Lung (tissue), 12 donors: ENCODE data around the gene UBE2B. TPM values are rescaled to one million over a fixed set of nuclear protein-coding genes. Genes with fewer than 3 reads are reported as not detected.

Source experiments
- ATAC-seq: fragments of 200-7000 bp; cut with Tn5 transposase; one replicate; pipeline ENCODE4 v1.9.1; 2020; ENCODE audit warnings: moderate number of reproducible peaks; ENCODE audit not compliant: insufficient read depth, low FRiP score
- DNase-seq, 3 donors: peaks; one replicate each; pipeline ENCODE4 v3.0.0-alpha.2; 2013 to 2017
- H3K27ac ChIP-seq, 2 donors: one replicate each; pipeline ENCODE4 v1.5.1; 2013; ENCODE audit warnings: mild to moderate bottlenecking in 2 of 2, moderate library complexity in 2 of 2, control low read depth in 1 of 2, inconsistent platforms in 1 of 2, low read depth in 1 of 2, low read length in 1 of 2
- H3K27me3 ChIP-seq, 3 donors: one replicate each; pipeline ENCODE4 v1.5.1; 2013; ENCODE audit warnings: low read length in 2 of 3; ENCODE audit not compliant: control insufficient read depth in 3 of 3, insufficient read depth in 3 of 3
- H3K36me3 ChIP-seq, 4 donors: one replicate each; pipeline ENCODE4 v1.5.1; 2013; ENCODE audit warnings: low read length in 4 of 4, mild to moderate bottlenecking in 1 of 4, moderate library complexity in 1 of 4; ENCODE audit not compliant: control insufficient read depth in 4 of 4, insufficient read depth in 4 of 4
- H3K4me1 ChIP-seq, 5 donors: one replicate each; pipeline ENCODE4 v1.5.1; 2013; ENCODE audit warnings: low read length in 5 of 5, mild to moderate bottlenecking in 2 of 5, moderate library complexity in 1 of 5; ENCODE audit not compliant: control insufficient read depth in 5 of 5, insufficient read depth in 5 of 5
- H3K4me3 ChIP-seq: one replicate; pipeline ENCODE4 v1.5.1; 2013; ENCODE audit warnings: mild to moderate bottlenecking, control low read depth, moderate library complexity
- H3K9ac ChIP-seq, 2 donors: one replicate each; pipeline ENCODE4 v1.5.1; 2013; ENCODE audit warnings: low read length in 2 of 2, control low read depth in 1 of 2; ENCODE audit not compliant: insufficient read depth in 1 of 2
- H3K9me3 ChIP-seq, 4 donors: one replicate each; pipeline ENCODE4 v1.5.1; 2013; ENCODE audit warnings: low read length in 3 of 4, mild to moderate bottlenecking in 1 of 4, moderate library complexity in 1 of 4; ENCODE audit not compliant: control insufficient read depth in 4 of 4, insufficient read depth in 3 of 4
- WGBS, 2 donors: extraction: QIAGEN DNeasy Blood & Tissue Kit; methylation state at CpG; one replicate each; pipeline ENCODE4 v1.1.7; 2013; 5-methylcytosine and 5-hydroxymethylcytosine counted together
- polyA plus RNA-seq, 2 donors: library from polyadenylated mRNA; stranded (reverse); fragments of 200-250 nt; gene quantifications; one replicate each; pipeline ENCODE4 v1.2.1, GENCODE V29; 2013
- total RNA-seq, 2 donors: library from RNA; depleted of rRNA in 1 of 2; stranded (reverse); fragments of >200 nt in 1 of 2; gene quantifications; one replicate each; pipeline ENCODE4 v1.2.1, GENCODE V29; 2014 to 2021
- TF ChIP-seq, protein P1 (sequence below): IDR thresholded peaks from 2 replicates; pipeline ENCODE4 v1.5.1; 2012; ENCODE audit warnings: mild to moderate bottlenecking; ENCODE audit errors: control extremely low read depth, extremely low read depth
- donor health status: control.
- donor health status: control.
- donor health status: Bipolar disorder and iron deficiency.
- donor health status: healthy.
- donor health status: DM: yes; HTN: yes; CAD: no.

The UBE2B gene
- total and polyA plus RNA-seq, 4 donors, result 75.1 to 119 (median 100) TPM

DNA sequence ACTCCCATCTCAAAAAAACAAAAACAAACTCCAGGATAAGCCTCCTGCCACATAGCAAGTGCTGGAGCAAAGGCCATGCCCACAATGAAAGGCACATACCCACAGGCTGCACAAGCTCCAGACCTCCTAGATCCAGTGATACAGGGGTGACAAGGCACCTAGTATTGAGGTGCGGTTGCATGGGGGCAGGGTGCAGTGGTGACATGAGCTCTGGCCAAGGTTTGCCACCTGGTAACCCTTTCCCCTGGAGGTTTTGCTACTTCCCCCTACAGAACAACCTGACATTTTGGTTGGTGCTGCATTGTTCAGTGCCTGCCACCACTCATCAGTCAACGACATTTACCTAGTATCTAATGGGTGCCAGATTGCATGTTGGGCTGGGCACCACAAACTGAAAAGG is 25.8 kb downstream of the UBE2B start:
- DNase-seq, result no peak
- TF ChIP-seq, protein P1, sequence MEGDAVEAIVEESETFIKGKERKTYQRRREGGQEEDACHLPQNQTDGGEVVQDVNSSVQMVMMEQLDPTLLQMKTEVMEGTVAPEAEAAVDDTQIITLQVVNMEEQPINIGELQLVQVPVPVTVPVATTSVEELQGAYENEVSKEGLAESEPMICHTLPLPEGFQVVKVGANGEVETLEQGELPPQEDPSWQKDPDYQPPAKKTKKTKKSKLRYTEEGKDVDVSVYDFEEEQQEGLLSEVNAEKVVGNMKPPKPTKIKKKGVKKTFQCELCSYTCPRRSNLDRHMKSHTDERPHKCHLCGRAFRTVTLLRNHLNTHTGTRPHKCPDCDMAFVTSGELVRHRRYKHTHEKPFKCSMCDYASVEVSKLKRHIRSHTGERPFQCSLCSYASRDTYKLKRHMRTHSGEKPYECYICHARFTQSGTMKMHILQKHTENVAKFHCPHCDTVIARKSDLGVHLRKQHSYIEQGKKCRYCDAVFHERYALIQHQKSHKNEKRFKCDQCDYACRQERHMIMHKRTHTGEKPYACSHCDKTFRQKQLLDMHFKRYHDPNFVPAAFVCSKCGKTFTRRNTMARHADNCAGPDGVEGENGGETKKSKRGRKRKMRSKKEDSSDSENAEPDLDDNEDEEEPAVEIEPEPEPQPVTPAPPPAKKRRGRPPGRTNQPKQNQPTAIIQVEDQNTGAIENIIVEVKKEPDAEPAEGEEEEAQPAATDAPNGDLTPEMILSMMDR, result no peak
- H3K9ac ChIP-seq, result no peak overlapping the region
- H3K27me3 ChIP-seq, result no peaks in the 10 kb centered on the region
- no peak overlapping the region for H3K27ac ChIP-seq
- peaks cover 20 to 39% (median 27%) of the 10 kb centered on the region in 4 donors for H3K36me3 ChIP-seq
- no peaks in the 10 kb centered on the region for H3K9me3 ChIP-seq
- no peak overlapping the region for H3K4me3 ChIP-seq
- no peak for ATAC-seq
- WGBS, 2 donors, result 87 to 93% methylated on average over 2 of the region's 2 CpGs
- H3K4me1 ChIP-seq, result no peaks in the 10 kb centered on the region

DNA sequence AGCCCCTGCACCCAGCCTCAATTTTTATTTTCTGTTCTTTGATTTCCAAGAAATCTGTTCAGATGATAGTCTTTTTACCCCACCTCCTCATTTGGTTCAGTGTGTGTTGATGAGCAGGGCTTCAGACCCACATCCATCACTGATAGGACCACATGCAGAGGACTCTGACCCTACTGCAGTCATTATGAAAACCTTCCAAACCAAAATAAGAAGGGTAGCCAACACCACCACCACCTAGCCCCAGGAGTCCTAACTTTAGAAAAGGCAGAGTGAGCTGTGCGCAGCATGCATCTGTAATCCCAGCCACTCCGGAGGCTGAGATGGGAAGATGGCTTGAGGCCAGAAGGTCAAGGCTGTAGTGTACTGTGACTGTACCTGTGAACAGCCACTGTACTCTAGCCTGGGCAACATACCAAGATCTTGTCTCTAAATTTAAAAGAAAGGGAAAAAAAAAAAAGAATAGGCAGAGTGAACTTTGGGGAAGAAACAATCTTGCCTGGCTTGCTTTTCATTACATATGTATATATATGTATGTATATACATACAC is 27.3 kb downstream of the UBE2B start:
- ATAC-seq (no peak), DNase-seq (no peak)
- TF ChIP-seq, protein P1, result no peak
- H3K4me3 ChIP-seq, result no peak overlapping the region
- no peaks in the 10 kb centered on the region for H3K9me3 ChIP-seq
- no peak overlapping the region for H3K27ac ChIP-seq
- H3K4me1 ChIP-seq, result no peaks in the 10 kb centered on the region
- peaks cover 14 to 30% (median 23%) of the 10 kb centered on the region in 4 donors for H3K36me3 ChIP-seq
- no peak overlapping the region for H3K9ac ChIP-seq
- no peaks in the 10 kb centered on the region for H3K27me3 ChIP-seq
- WGBS, 2 donors, result 92 to 96% methylated on average over 2 of the region's 2 CpGs

DNA sequence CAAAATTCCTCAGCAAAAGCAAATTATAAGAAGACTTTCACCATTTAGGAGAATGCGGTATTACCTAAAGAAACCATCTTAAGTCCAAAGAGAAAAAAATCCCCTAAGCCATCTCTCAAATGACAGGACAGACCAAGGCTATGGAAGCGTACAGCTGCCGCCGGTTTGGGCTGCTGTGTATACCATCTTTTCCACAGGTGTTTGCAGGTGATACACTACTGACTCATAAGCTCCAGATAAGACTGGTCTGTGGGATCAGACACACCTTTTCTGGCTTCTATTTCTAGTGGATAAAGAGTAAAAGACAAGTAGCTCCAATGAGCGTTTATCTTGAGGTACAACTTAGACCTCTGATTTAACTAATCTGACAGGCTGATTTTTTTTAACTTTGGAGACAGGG is 32.6 kb downstream of the UBE2B start:
- H3K4me3 ChIP-seq, result no peak overlapping the region
- peaks cover 4 to 11% (median 6%) of the 10 kb centered on the region in 4 donors for H3K36me3 ChIP-seq
- H3K27me3 ChIP-seq, result no peaks in the 10 kb centered on the region
- ATAC-seq (no peak), DNase-seq (no peak)
- 96% methylated on average over 5 of the region's 5 CpGs for WGBS, 2 donors
- TF ChIP-seq, protein P1, result no peak
- H3K4me1 ChIP-seq, result no peaks in the 10 kb centered on the region
- no peak overlapping the region for H3K9ac ChIP-seq
- no peaks in the 10 kb centered on the region for H3K9me3 ChIP-seq
- H3K27ac ChIP-seq, result no peak overlapping the region

DNA sequence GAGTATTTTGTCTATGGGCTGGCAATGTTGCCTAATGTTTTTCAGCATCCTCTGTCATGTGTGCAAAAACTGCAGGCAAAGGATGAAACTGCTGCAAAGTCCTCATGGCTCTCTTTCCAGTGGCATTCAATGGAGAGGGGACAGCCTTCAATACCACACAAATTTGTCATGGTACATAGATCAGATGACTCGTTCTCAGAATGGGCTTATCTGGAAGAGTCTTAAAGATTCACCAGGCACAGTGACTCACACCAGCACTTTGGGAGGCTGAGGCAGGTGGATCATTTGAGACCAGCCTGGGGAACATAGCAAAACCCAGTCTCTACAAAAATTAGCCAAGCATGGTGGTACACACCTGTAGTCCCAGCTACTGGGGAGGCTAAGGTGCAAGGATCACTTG is 35.0 kb downstream of the UBE2B start:
- peaks cover 2 to 11% (median 4%) of the 10 kb centered on the region in 4 donors for H3K36me3 ChIP-seq
- ATAC-seq (no peak), DNase-seq (no peak)
- H3K4me3 ChIP-seq, result no peak overlapping the region
- no peaks in the 10 kb centered on the region for H3K27me3 ChIP-seq
- H3K9me3 ChIP-seq, result no peaks in the 10 kb centered on the region
- H3K4me1 ChIP-seq, result peaks cover 0 to 9% (median 5%) of the 10 kb centered on the region in 5 donors
- no peak overlapping the region for H3K9ac ChIP-seq
- H3K27ac ChIP-seq, result no peak overlapping the region
- TF ChIP-seq, protein P1, result no peak
- 79 to 84% methylated on average over 1 of the region's 1 CpG for WGBS, 2 donors
